K562 (cell line): ENCODE data around the gene UBE2I. TPM values are rescaled to one million over a fixed set of nuclear protein-coding genes. Genes with fewer than 3 reads are reported as not detected.
A peak's percentile ranks its signal among the peaks of the same experiment; 100 is the strongest.

Experiments
- CBFB ChIP-seq: sonication (generic); formaldehyde crosslinking; IDR thresholded peaks from 2 replicates; pipeline ENCODE4 v1.4.0; 2020; ENCODE audit warnings: mild to moderate bottlenecking, missing genetic modification reagents
- CHD7 ChIP-seq: fragments of 200-600 bp; sonication (generic); IDR thresholded peaks from one replicate; pipeline ENCODE4 v1.6.1; 2012; ENCODE audit warnings: mild to moderate bottlenecking, low read depth, low read length, inconsistent platforms
- LCOR ChIP-seq: sonication (generic); formaldehyde crosslinking; IDR thresholded peaks from 2 replicates; pipeline ENCODE4 v1.8.0; 2022; ENCODE audit warnings: mild to moderate bottlenecking, missing genetic modification reagents
- PATZ1 ChIP-seq: fragments of 250-450 bp; sonication (Bioruptor Pico); IDR thresholded peaks from 2 replicates; pipeline ENCODE4 v1.5.0; 2020; ENCODE audit warnings: mild to moderate bottlenecking, borderline replicate concordance
- SRSF7 ChIP-seq: fragments of 200-400 bp; formaldehyde crosslinking; optimal IDR thresholded peaks from 2 replicates; pipeline ENCODE3; 2017; ENCODE audit warnings: mild to moderate bottlenecking, low read depth, low read length
- ZBTB43 ChIP-seq: sonication (generic); formaldehyde crosslinking; IDR thresholded peaks from 2 replicates; pipeline ENCODE4 v1.8.0; 2023; ENCODE audit warnings: mild to moderate bottlenecking, missing genetic modification reagents
- ZEB2 ChIP-seq: fragments of 450-650 bp; IDR thresholded peaks from 2 replicates; pipeline ENCODE4 v1.6.1; 2016
- ZNF395 ChIP-seq: fragments of 200-800 bp; sonication (Bioruptor generic); IDR thresholded peaks from 2 replicates; pipeline ENCODE4 v1.6.1; 2017; ENCODE audit warnings: missing genetic modification characterization, missing compliant biosample characterization
- ZNF79 ChIP-seq: fragments of 250-450 bp; sonication (Bioruptor Pico); IDR thresholded peaks from 2 replicates; pipeline ENCODE4 v1.4.0; 2020; ENCODE audit warnings: low read depth, mild to moderate bottlenecking, moderate library complexity
- polyA plus RNA-seq, 8 experiments: library from polyadenylated mRNA; depleted of rRNA in 4 of 8; stranded (reverse) in 5 of 8; unstranded in 3 of 8; fragments of >200 nt; fragmentation: Nextera tagmentation in 2 of 8; fragmentation: Illumina TruSeq in 1 of 8; extraction: Ambion mirVana in 2 of 8; extraction: Trizol in 1 of 8; gene quantifications; 2 replicates each; pipeline versions ENCODE4 v1.2.1 to v1.2.3, GENCODE V29; 2011 to 2014; ENCODE audit warnings: inconsistent platforms in 1 of 8, missing spikeins in 1 of 8
- total RNA-seq, 7 experiments: library from RNA; depleted of rRNA in 6 of 7; stranded (reverse); fragments of >200 nt in 6 of 7; fragmentation: Illumina TruSeq in 2 of 7; extraction: Trizol in 2 of 7; gene quantifications; 2 replicates each; pipeline versions ENCODE4 v1.2.1 to v1.2.3, GENCODE V29; 2011 to 2021; ENCODE audit warnings: low replicate concordance in 1 of 7

The UBE2I gene
- total and polyA plus RNA-seq, 9 of the 15 experiments (the other 6 are each of a cell fraction or from before 2014, with no cell fraction given): 36.6 to 254 (median 104) TPM

GRCh38 chr16:1293921-1294656 lies 15.3 kb upstream of the UBE2I start (continued):
- peak; percentile 92 for TF ChIP-seq PATZ1
- TF ChIP-seq ZNF79 (CRISPR knock-in tag): peak; percentile 96
- TF ChIP-seq ZEB2: no peak
- TF ChIP-seq SRSF7: no peak
- no peak for TF ChIP-seq CBFB
- no peak for TF ChIP-seq ZBTB43 (CRISPR knock-in tag)
- TF ChIP-seq LCOR (CRISPR knock-in tag): no peak
- no peak for TF ChIP-seq CHD7
- peak; percentile 100 for TF ChIP-seq ZNF395 (CRISPR knock-in tag)
